GM23338 (cell line): ENCODE measurements around the gene FBXO24. TPM values are rescaled to one million over a fixed set of nuclear protein-coding genes. Genes with fewer than 3 reads are reported as not detected.

Experiments used
- ATAC-seq: fragments of 200-7000 bp; cut with Tn5 transposase; 3 replicates; pipeline ENCODE4 v1.9.1; 2020
- DNase-seq: peaks from one replicate; pipeline ENCODE4 v3.0.0-alpha.2; 2015; ENCODE audit warnings: low spot score
- H2AFZ ChIP-seq: fragments of 200-600 bp; sonication (generic); 2 replicates; pipeline ENCODE4 v1.8.0; 2016; ENCODE audit warnings: antibody characterized with exemption, mild to moderate bottlenecking, moderate library complexity
- H3F3A ChIP-seq: fragments of 200-600 bp; sonication (generic); replicated peaks from 2 replicates; pipeline ENCODE4 v1.8.0; 2017; ENCODE audit warnings: antibody characterized with exemption, mixed run types, low read depth
- H3K27ac ChIP-seq: fragments of 200-600 bp; sonication (generic); 2 replicates; pipeline ENCODE4 v1.6.1; 2016; ENCODE audit warnings: low read depth
- H3K27me3 ChIP-seq: fragments of 200-600 bp; sonication (generic); 2 replicates; pipeline ENCODE4 v1.8.0; 2016; ENCODE audit warnings: mild to moderate bottlenecking, mixed run types, moderate library complexity; ENCODE audit not compliant: insufficient read depth
- H3K36me3 ChIP-seq: fragments of 200-600 bp; sonication (generic); 2 replicates; pipeline ENCODE4 v1.8.0; 2016; ENCODE audit warnings: mild to moderate bottlenecking; ENCODE audit not compliant: insufficient read depth
- H3K4me1 ChIP-seq: fragments of 200-600 bp; sonication (generic); 2 replicates; pipeline ENCODE4 v1.8.0; 2016; ENCODE audit warnings: mild to moderate bottlenecking, moderate library complexity; ENCODE audit not compliant: insufficient read depth
- H3K4me2 ChIP-seq: fragments of 200-600 bp; sonication (generic); 2 replicates; pipeline ENCODE4 v1.7.1; 2017; ENCODE audit warnings: mixed run types
- H3K4me3 ChIP-seq: fragments of 200-600 bp; sonication (generic); 2 replicates; pipeline ENCODE4 v1.6.1; 2016; ENCODE audit warnings: mixed run types
- H3K79me2 ChIP-seq: fragments of 200-600 bp; sonication (generic); replicated peaks from 2 replicates; pipeline ENCODE4 v1.8.0; 2017; ENCODE audit warnings: mild to moderate bottlenecking; ENCODE audit not compliant: insufficient read depth
- H3K9me2 ChIP-seq: fragments of 200-600 bp; sonication (generic); 2 replicates; pipeline ENCODE4 v1.8.0; 2017; ENCODE audit not compliant: insufficient read depth
- H4K20me1 ChIP-seq: fragments of 200-600 bp; sonication (generic); replicated peaks from 2 replicates; pipeline ENCODE4 v1.8.0; 2017; ENCODE audit warnings: mild to moderate bottlenecking; ENCODE audit not compliant: insufficient read depth
- H3K27ac Mint-ChIP-seq: 2 replicates; pipeline ENCODE4 v1.8.0; 2020; ENCODE audit warnings: inconsistent platforms, mild to moderate bottlenecking, moderate library complexity, mixed read lengths
- H3K27me3 Mint-ChIP-seq: 3 replicates; pipeline ENCODE4 v1.8.0; 2022; ENCODE audit warnings: low read depth, mild to moderate bottlenecking, moderate library complexity, mixed read lengths, inconsistent platforms; ENCODE audit not compliant: insufficient read depth, poor library complexity
- H3K36me3 Mint-ChIP-seq: 3 replicates; pipeline ENCODE4 v1.8.0; 2021; ENCODE audit warnings: low read depth, mild to moderate bottlenecking, inconsistent platforms, moderate library complexity, mixed read lengths
- H3K4me1 Mint-ChIP-seq: 3 replicates; pipeline ENCODE4 v1.8.0; 2020; ENCODE audit warnings: mild to moderate bottlenecking, inconsistent platforms, mixed read lengths
- H3K4me3 Mint-ChIP-seq: 3 replicates; pipeline ENCODE4 v1.8.0; 2021; ENCODE audit warnings: moderate library complexity, mild to moderate bottlenecking, inconsistent platforms, mixed read lengths
- H3K9me3 Mint-ChIP-seq: 3 replicates; pipeline ENCODE4 v1.8.0; 2020; ENCODE audit warnings: moderate library complexity, mild to moderate bottlenecking, inconsistent platforms, mixed read lengths
- CREB1 ChIP-seq: fragments of 250-450 bp; sonication (Bioruptor Pico); IDR thresholded peaks from 2 replicates; pipeline ENCODE4 v1.5.0; 2020; ENCODE audit warnings: low read depth, mild to moderate bottlenecking, moderate library complexity
- EZH2 ChIP-seq: fragments of 200-600 bp; sonication (generic); IDR thresholded peaks from one replicate; pipeline ENCODE4 v1.8.0; 2017; ENCODE audit warnings: antibody characterized with exemption, mild to moderate bottlenecking, low read depth; ENCODE audit not compliant: unreplicated experiment
- EZH2phosphoT487 ChIP-seq: fragments of 200-600 bp; sonication (generic); IDR thresholded peaks from one replicate; pipeline ENCODE4 v1.8.1; 2018; ENCODE audit warnings: antibody characterized with exemption; ENCODE audit not compliant: unreplicated experiment
- JUNB ChIP-seq: IDR thresholded peaks from one replicate; pipeline ENCODE4 v1.6.1; 2016; ENCODE audit warnings: antibody characterized with exemption; ENCODE audit not compliant: unreplicated experiment
- NANOG ChIP-seq: IDR thresholded peaks from 2 replicates; pipeline ENCODE4 v1.6.1; 2016; ENCODE audit warnings: antibody characterized with exemption, borderline replicate concordance
- POLR2AphosphoS5 ChIP-seq: IDR thresholded peaks from 2 replicates; pipeline ENCODE4 v1.6.1; 2016; ENCODE audit warnings: antibody characterized with exemption, low read depth
- STAT1 ChIP-seq: IDR thresholded peaks from one replicate; pipeline ENCODE4 v1.6.1; 2016; ENCODE audit warnings: antibody characterized with exemption; ENCODE audit not compliant: unreplicated experiment
- ZNF114 ChIP-seq: fragments of 250-450 bp; sonication (Bioruptor Pico); IDR thresholded peaks from 2 replicates; pipeline ENCODE4 v1.5.0; 2020; ENCODE audit warnings: mild to moderate bottlenecking, moderate library complexity
- ZNF331 ChIP-seq: fragments of 250-450 bp; sonication (Bioruptor Pico); IDR thresholded peaks from 2 replicates; pipeline ENCODE4 v1.5.0; 2020; ENCODE audit warnings: low read depth, mild to moderate bottlenecking, moderate library complexity
- ZNF462 ChIP-seq: fragments of 250-450 bp; sonication (Bioruptor Pico); IDR thresholded peaks from 2 replicates; pipeline ENCODE4 v1.5.0; 2020; ENCODE audit warnings: mild to moderate bottlenecking, moderate library complexity
- polyA plus RNA-seq: library from polyadenylated mRNA; unstranded; fragments of >200 nt; fragmentation: Nextera tagmentation; extraction: Ambion mirVana; gene quantifications from 2 replicates; pipeline ENCODE4 v1.2.1, GENCODE V29; 2016
- total RNA-seq: library from RNA; depleted of rRNA; stranded (reverse); fragments of >200 nt; shearing (Covaris generic); gene quantifications from 2 replicates; pipeline ENCODE4 v1.2.3, GENCODE V29; 2014
- TF ChIP-seq, protein P1 (sequence below): IDR thresholded peaks from 2 replicates; pipeline ENCODE4 v1.6.1; 2016; ENCODE audit warnings: antibody characterized with exemption
- TF ChIP-seq, protein P2 (sequence below), 2 experiments: fragments of 200-600 bp in 1 of 2; sonication (generic) in 1 of 2; conservative IDR thresholded peaks; 2 replicates each; pipeline versions ENCODE4 v1.5.1 to v1.6.1; 2016 to 2017; ENCODE audit warnings: antibody characterized with exemption in 2 of 2, low read depth in 2 of 2, mild to moderate bottlenecking in 2 of 2, moderate library complexity in 1 of 2
- TF ChIP-seq, protein P3 (sequence below): IDR thresholded peaks from one replicate; pipeline ENCODE4 v1.6.1; 2018; ENCODE audit warnings: antibody characterized with exemption; ENCODE audit not compliant: unreplicated experiment

Gene FBXO24
- total and polyA plus RNA-seq, 2 experiments from 2014 or later = 2.1 to 2.4 TPM

GRCh38 chr7:100603726-100604027 lies 17.5 kb downstream of the FBXO24 start:
- H3K4me1 Mint-ChIP-seq = peaks cover 37% of the 10 kb centered on the region
- Histone ChIP-seq H3K4me3 (peak overlapping the region; percentile 90), H3K79me2 (no peaks in the 10 kb centered on the region), H3K4me2 (peak overlapping the region; percentile 99), H3K9me2 (no peaks in the 10 kb centered on the region), H2AFZ (no peak overlapping the region), H4K20me1 (no peaks in the 10 kb centered on the region; the same call in 1 of the 2 replicates), H3K4me1 (peaks cover 26% of the 10 kb centered on the region), H3K36me3 (no peaks in the 10 kb centered on the region), H3F3A (0 out of 2 replicates have a peak, but pooled peaks cover 3% of the 10 kb centered on the region), H3K27ac (peak overlapping the region; percentile 97), H3K27me3 (peaks cover 13% of the 10 kb centered on the region)
- peaks cover 7% of the 10 kb centered on the region; the same call in 2 of the 3 replicates for H3K36me3 Mint-ChIP-seq
- peaks cover 35% of the 10 kb centered on the region for H3K27me3 Mint-ChIP-seq
- ATAC-seq (peak; percentile 13), DNase-seq (peak; percentile 64)
- TF ChIP-seq ZNF331 (CRISPR knock-in tag) (no peak), NANOG (no peak), EZH2phosphoT487 (no peak), EZH2 (no peak), ZNF114 (CRISPR knock-in tag) (no peak), POLR2AphosphoS5 (no peak), ZNF462 (CRISPR knock-in tag) (no peak), JUNB (no peak), CREB1 (CRISPR knock-in tag) (no peak), STAT1 (no peak)
- TF ChIP-seq, protein P1, sequence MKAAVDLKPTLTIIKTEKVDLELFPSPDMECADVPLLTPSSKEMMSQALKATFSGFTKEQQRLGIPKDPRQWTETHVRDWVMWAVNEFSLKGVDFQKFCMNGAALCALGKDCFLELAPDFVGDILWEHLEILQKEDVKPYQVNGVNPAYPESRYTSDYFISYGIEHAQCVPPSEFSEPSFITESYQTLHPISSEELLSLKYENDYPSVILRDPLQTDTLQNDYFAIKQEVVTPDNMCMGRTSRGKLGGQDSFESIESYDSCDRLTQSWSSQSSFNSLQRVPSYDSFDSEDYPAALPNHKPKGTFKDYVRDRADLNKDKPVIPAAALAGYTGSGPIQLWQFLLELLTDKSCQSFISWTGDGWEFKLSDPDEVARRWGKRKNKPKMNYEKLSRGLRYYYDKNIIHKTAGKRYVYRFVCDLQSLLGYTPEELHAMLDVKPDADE = no peak
- TF ChIP-seq, protein P2, sequence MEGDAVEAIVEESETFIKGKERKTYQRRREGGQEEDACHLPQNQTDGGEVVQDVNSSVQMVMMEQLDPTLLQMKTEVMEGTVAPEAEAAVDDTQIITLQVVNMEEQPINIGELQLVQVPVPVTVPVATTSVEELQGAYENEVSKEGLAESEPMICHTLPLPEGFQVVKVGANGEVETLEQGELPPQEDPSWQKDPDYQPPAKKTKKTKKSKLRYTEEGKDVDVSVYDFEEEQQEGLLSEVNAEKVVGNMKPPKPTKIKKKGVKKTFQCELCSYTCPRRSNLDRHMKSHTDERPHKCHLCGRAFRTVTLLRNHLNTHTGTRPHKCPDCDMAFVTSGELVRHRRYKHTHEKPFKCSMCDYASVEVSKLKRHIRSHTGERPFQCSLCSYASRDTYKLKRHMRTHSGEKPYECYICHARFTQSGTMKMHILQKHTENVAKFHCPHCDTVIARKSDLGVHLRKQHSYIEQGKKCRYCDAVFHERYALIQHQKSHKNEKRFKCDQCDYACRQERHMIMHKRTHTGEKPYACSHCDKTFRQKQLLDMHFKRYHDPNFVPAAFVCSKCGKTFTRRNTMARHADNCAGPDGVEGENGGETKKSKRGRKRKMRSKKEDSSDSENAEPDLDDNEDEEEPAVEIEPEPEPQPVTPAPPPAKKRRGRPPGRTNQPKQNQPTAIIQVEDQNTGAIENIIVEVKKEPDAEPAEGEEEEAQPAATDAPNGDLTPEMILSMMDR (conservative IDR thresholded peaks at IDR 0.05; ENCODE audit: low read depth in 2 of 2) = no peak
- TF ChIP-seq, protein P3, sequence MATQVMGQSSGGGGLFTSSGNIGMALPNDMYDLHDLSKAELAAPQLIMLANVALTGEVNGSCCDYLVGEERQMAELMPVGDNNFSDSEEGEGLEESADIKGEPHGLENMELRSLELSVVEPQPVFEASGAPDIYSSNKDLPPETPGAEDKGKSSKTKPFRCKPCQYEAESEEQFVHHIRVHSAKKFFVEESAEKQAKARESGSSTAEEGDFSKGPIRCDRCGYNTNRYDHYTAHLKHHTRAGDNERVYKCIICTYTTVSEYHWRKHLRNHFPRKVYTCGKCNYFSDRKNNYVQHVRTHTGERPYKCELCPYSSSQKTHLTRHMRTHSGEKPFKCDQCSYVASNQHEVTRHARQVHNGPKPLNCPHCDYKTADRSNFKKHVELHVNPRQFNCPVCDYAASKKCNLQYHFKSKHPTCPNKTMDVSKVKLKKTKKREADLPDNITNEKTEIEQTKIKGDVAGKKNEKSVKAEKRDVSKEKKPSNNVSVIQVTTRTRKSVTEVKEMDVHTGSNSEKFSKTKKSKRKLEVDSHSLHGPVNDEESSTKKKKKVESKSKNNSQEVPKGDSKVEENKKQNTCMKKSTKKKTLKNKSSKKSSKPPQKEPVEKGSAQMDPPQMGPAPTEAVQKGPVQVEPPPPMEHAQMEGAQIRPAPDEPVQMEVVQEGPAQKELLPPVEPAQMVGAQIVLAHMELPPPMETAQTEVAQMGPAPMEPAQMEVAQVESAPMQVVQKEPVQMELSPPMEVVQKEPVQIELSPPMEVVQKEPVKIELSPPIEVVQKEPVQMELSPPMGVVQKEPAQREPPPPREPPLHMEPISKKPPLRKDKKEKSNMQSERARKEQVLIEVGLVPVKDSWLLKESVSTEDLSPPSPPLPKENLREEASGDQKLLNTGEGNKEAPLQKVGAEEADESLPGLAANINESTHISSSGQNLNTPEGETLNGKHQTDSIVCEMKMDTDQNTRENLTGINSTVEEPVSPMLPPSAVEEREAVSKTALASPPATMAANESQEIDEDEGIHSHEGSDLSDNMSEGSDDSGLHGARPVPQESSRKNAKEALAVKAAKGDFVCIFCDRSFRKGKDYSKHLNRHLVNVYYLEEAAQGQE = no peak
- H3K27ac Mint-ChIP-seq = peak overlapping the region; percentile 94
- no peaks in the 10 kb centered on the region for H3K9me3 Mint-ChIP-seq
- peak overlapping the region; percentile 86 for H3K4me3 Mint-ChIP-seq
